Cardiac muscle cell (in vitro differentiated cells and primary cell): ENCODE data around the gene FAM149A. TPM values are rescaled to one million over a fixed set of nuclear protein-coding genes. Genes with fewer than 3 reads are reported as not detected.

Experiments used
- DNase-seq, 2 donors: peaks; one replicate each; pipeline versions ENCODE4 v3.0.0 to v3.0.0-alpha.2; 2010 to 2017; ENCODE audit warnings: low read depth in 1 of 2, low spot score in 1 of 2
- H3K27ac ChIP-seq: fragments of 200-600 bp; sonication (generic); 2 replicates; pipeline ENCODE4 v1.5.1; 2016
- H3K27me3 ChIP-seq: fragments of 200-600 bp; sonication (generic); 2 replicates; pipeline ENCODE4 v1.6.0; 2016; ENCODE audit warnings: control low read depth
- H3K36me3 ChIP-seq: fragments of 200-600 bp; sonication (generic); 2 replicates; pipeline ENCODE4 v1.5.1; 2016; ENCODE audit warnings: control low read depth
- H3K4me1 ChIP-seq: fragments of 200-600 bp; sonication (generic); 2 replicates; pipeline ENCODE4 v1.8.1; 2017; ENCODE audit warnings: low read depth, mild to moderate bottlenecking, mixed run types
- H3K4me3 ChIP-seq: fragments of 200-600 bp; sonication (generic); 2 replicates; pipeline ENCODE4 v1.5.1; 2016; ENCODE audit warnings: mild to moderate bottlenecking
- H3K9me3 ChIP-seq: fragments of 200-600 bp; sonication (generic); 2 replicates; pipeline ENCODE4 v1.5.1; 2017; ENCODE audit warnings: low read depth, mild to moderate bottlenecking, control low read depth
- polyA plus RNA-seq: library from polyadenylated mRNA; unstranded; fragments of >200 nt; fragmentation: Nextera tagmentation; extraction: Ambion mirVana; gene quantifications from 2 replicates; pipeline ENCODE4 v1.2.1, GENCODE V29; 2016
- total RNA-seq: library from RNA; depleted of rRNA; stranded (reverse); fragments of >200 nt; gene quantifications from 2 replicates; pipeline ENCODE4 v1.2.3, GENCODE V29; 2016
- TF ChIP-seq, protein P1 (sequence below): IDR thresholded peaks from 2 replicates; pipeline ENCODE4 v1.5.1; 2012; ENCODE audit warnings: low read depth, mild to moderate bottlenecking, low read length

FAM149A gene
- total and polyA plus RNA-seq, 2 experiments from 2014 or later = 9.8 to 14.1 TPM

DNA sequence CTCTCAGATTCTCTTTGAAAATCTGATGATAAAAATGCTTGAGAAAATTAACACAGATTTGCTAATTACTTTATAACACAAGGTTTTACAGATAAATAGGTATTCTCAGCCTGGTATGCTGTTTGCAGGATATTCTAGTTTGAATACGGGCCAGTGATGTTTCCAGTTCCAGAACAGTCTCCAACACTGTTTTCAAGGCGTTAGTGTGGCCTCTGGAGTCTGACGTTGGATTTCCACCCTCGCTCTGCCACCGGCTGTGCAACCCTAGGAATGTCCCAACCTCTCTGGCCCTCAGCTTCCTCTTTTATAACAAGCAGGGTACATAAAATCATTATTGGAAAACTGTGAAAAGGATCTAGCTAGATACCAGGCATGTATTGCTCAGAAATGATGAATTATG, 63.1 kb downstream of the FAM149A start:
- Histone ChIP-seq H3K4me1 (no peaks in the 10 kb centered on the region), H3K9me3 (no peaks in the 10 kb centered on the region), H3K36me3 (no peaks in the 10 kb centered on the region), H3K27me3 (no peaks in the 10 kb centered on the region), H3K27ac (no peak overlapping the region), H3K4me3 (no peak overlapping the region)
- TF ChIP-seq, protein P1, sequence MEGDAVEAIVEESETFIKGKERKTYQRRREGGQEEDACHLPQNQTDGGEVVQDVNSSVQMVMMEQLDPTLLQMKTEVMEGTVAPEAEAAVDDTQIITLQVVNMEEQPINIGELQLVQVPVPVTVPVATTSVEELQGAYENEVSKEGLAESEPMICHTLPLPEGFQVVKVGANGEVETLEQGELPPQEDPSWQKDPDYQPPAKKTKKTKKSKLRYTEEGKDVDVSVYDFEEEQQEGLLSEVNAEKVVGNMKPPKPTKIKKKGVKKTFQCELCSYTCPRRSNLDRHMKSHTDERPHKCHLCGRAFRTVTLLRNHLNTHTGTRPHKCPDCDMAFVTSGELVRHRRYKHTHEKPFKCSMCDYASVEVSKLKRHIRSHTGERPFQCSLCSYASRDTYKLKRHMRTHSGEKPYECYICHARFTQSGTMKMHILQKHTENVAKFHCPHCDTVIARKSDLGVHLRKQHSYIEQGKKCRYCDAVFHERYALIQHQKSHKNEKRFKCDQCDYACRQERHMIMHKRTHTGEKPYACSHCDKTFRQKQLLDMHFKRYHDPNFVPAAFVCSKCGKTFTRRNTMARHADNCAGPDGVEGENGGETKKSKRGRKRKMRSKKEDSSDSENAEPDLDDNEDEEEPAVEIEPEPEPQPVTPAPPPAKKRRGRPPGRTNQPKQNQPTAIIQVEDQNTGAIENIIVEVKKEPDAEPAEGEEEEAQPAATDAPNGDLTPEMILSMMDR = no peak
- no peak for DNase-seq

DNA sequence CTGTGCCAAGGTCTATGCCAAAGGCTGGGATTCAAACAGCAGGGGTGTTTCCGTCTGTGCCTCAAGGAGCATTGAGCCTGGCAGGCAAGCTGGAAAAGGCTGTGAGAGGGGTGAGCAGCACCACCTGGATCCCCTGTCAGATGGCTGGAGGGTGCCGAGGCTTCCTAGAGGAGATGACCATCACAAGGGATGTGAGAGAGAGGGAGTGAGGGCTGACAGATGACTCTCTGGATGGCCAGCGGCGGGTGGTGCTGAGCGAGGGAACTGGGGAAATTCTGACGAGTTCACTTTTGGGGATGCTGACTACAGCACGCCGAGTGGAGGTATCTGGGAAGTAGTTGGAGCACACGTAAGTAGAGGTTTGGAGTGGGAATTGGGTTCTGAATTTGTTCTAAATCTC, 64.2 kb downstream of the FAM149A start:
- DNase-seq = no peak
- Histone ChIP-seq H3K9me3 (no peaks in the 10 kb centered on the region), H3K36me3 (no peaks in the 10 kb centered on the region), H3K4me1 (no peaks in the 10 kb centered on the region), H3K27me3 (no peaks in the 10 kb centered on the region), H3K27ac (no peak overlapping the region), H3K4me3 (no peak overlapping the region)
- TF ChIP-seq, protein P1 = no peak

- Histone ChIP-seq H3K27ac (no peak overlapping the region), H3K9me3 (no peaks in the 10 kb centered on the region), H3K4me3 (no peak overlapping the region), H3K27me3 (no peaks in the 10 kb centered on the region), H3K4me1 (no peaks in the 10 kb centered on the region), H3K36me3 (no peaks in the 10 kb centered on the region)
- TF ChIP-seq, protein P1 = no peak
- DNase-seq = no peak
These were observed 64.9 kb downstream of the FAM149A start for GRCh38 chr4:186169333-186169944.

- H3K36me3 ChIP-seq = no peaks in the 10 kb centered on the region
- no peaks in the 10 kb centered on the region for H3K9me3 ChIP-seq
- H3K27ac ChIP-seq = no peak overlapping the region
- DNase-seq = no peak
- TF ChIP-seq, protein P1 = no peak
- H3K4me3 ChIP-seq = no peak overlapping the region
- H3K4me1 ChIP-seq = no peaks in the 10 kb centered on the region
- no peaks in the 10 kb centered on the region for H3K27me3 ChIP-seq
These were observed 65.7 kb downstream of the FAM149A start for GRCh38 chr4:186169945-186170802.

- H3K9me3 ChIP-seq = no peaks in the 10 kb centered on the region
- no peak overlapping the region for H3K27ac ChIP-seq
- TF ChIP-seq, protein P1 = no peak
- DNase-seq = no peak
- H3K36me3 ChIP-seq = no peaks in the 10 kb centered on the region
- H3K27me3 ChIP-seq = no peaks in the 10 kb centered on the region
- no peaks in the 10 kb centered on the region for H3K4me1 ChIP-seq
- no peak overlapping the region for H3K4me3 ChIP-seq
These were observed 66.5 kb downstream of the FAM149A start for GRCh38 chr4:186170966-186171365.
